Pulmonary artery endothelial cell (primary cell): ENCODE results near the gene LARP1. TPM values are rescaled to one million over a fixed set of nuclear protein-coding genes. Genes with fewer than 3 reads are reported as not detected.

Experiments
- DNase-seq: peaks from one replicate; pipeline ENCODE4 v3.0.0-alpha.2; 2011; ENCODE audit warnings: low read depth, low spot score
- total RNA-seq: library from RNA; depleted of rRNA; stranded (reverse); fragments of >200 nt; gene quantifications from 2 replicates; pipeline ENCODE4 v1.2.3, GENCODE V29; 2014

Gene LARP1
- total RNA-seq, 1 donor from 2014 or later: 54.3 TPM

DNA sequence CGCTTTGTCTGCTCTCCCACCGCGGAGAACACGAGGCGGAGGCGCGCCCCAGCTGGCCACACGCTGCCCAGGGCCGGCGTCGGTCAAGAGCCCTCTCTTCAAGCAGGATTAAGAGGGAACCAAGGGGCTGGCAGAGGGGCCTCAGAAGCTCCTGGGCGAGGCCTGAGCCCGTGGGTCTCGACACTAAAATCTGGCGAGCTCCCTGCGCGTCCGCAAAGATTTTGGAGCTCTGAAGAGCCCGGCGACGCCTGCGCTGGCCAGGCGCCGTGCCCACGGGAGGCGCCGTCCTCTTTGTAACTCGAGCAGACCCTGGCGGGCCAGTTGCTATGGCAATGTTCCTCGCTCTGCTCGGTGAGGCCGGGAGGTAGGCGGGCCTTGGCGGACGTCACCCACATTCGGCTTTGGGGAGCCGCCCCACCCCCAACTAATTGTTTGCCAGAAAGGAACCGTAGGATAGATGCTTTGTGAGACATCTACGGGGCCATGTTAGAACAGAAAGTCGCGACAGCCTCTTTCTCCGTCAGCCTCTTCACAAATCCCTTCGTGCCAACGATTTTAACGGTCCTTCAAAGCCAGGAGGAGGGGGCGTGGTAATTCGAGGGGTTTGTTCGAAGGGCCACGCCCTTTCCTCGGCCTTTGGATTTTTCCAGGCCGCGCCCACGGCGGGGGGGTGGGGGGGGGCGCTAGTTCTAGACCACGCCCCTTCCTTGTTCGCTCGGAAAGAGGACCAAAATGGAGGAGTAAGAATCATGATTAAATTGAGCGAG lies 102.5 kb downstream of the LARP1 start:
- peak; percentile 84 for DNase-seq

DNA sequence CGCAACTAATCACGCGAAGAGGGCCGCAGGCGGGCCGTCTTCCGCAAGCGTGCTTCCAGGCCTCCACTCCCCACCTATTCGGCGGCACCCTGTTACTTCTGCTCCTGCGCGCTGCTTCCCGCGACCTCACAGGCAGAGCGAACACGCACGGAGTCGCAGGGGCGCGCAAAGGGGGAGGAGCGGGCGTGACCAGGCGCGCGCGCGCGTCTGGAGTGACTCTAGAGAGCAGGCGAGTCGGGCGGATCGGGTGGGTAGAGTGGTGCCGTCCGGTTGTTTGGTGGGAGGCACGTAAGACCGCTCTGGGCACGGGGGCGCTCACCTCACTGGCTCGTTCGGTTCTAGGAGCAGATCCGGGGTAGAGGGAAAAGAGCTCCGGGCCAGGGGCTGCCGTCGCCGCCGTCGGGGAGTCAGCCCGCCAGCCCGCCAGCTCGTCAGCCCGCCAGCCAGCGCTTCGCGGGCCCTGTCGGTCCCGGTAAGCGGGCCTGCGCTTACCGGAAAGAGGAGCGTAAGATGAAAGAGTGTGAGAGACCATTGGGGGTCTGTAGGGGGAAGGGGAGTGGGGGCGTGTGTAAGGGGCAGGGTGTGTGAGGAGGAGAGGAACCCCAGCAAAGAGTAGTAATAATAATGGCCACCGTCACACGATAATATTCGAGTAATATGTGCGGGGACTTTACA lies 103.3 kb downstream of the LARP1 start, which contains the start of gene CNOT8:
CNOT8 (plus strand) TSS at position 331 of the 675 bp plus-strand sequence. CDS start 4,652 bp downstream, outside the sequence.
- peak; percentile 97 for DNase-seq

DNA sequence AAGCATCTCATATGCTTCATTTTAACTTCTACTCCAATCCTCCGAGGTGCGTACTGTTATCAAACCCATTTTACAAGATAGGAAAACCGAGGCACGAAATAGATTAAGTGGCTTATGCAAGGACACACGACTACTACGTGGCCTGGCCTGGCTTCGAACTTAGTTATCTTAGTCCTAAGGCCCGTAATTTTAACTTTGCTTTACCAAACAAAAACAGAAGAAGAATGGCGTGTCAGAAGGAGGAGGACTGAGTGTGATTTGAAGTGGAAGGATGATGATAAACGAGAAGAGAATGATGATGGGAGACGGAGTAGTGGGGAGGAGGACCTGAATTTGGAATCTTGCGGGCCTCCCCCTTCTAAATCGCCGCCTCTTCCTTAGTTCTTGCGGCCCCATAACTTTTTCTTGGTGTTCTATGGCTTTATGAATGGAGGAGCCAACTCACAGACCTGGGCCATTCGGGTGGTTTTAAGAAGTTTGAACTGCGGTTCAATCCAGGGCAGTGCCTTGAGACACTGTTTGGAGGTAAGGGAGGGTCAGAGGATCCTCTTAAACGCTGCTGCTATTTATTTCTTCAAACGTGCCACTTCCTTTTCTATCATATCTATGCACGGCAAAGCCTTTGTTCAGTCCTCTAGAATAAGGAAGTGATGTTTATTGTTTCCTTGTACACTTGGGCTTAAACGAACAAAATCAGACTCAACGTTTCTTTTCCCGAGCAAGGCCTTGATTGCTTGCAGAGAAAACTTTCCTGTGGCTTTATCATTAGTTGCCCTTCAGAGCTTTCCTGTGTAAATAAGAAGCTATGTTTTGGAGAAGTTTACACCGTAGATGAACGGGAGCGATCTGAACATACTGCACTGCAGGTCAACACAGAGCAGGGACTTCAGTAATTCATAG lies 104.0 kb downstream of the LARP1 start:
- DNase-seq: no peak

DNA sequence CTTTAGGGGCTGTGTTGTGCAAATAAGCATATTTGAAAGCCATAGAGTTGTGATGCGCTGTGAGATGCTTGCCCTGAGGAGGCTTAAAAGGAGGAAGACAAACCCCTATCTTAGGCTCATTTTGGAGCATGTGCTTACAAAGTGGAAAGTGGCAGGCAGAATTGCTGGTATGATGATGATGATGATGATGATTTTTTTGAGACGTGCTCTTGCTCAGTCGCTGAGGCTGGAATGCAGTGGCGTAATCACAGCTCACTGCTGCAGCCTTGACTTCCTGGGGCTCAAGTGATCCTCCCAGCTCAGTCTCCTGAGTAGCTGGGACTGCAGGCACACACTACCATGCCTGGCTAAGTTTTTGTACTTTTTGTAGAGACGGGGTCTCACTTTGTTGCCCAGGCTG lies 104.9 kb downstream of the LARP1 start:
- no peak for DNase-seq

DNA sequence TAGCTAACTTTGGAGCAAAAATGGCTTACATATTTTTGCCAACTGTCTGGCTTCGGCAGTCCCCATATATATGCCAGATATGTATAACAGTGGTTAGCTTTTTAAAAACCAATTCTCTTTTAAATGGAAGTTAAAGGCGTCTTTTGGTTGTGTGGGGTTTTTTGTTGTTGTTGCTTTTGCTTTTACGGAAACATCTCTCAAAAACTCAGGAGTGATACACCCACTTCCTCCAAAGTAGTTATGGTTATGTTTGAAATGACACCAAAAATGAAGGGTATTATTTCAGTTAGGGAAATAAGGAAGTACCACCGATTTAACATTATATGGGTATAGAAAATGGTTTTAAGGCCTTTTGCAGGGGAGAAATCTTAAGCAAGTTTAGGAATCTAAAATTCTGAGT lies 105.6 kb downstream of the LARP1 start:
- DNase-seq: no peak

DNA sequence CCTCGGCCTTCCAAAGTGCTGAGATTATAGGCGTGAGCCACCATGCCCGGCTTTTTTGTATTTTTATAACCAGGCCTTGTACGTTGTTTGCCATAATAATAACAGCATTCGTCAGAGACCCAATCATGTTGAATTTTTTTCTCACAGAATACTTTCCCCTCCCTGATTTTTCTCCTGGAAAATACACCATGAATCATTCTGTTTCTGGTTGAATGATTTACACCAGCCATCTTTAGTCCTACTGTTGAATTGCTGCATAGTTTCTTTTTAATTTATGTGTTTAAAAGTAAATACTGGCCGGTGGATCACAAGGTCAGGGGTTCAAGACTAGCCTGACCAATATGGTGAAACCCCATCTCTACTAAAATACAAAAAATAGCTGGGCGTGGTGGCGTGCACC lies 106.8 kb downstream of the LARP1 start:
- no peak for DNase-seq

DNA sequence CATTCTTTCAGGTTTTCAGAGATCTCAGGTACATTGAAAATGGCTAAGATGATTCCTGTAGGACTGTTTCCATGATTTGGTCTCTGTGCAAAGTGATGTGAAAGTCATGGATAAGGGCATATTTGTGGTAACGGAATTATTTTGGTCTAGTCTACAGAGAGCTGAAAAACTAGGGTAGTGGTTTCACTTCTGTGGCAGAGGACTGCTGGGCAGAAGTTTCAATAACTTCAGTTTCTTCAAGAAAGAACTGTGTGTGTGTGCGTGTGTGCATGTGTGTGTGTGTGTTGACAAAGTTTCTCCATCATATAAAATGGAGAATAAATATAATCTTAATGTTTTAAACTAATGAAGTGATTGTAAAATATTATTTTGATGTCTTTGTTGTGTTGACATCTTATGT lies 107.6 kb downstream of the LARP1 start:
- DNase-seq: no peak

DNA sequence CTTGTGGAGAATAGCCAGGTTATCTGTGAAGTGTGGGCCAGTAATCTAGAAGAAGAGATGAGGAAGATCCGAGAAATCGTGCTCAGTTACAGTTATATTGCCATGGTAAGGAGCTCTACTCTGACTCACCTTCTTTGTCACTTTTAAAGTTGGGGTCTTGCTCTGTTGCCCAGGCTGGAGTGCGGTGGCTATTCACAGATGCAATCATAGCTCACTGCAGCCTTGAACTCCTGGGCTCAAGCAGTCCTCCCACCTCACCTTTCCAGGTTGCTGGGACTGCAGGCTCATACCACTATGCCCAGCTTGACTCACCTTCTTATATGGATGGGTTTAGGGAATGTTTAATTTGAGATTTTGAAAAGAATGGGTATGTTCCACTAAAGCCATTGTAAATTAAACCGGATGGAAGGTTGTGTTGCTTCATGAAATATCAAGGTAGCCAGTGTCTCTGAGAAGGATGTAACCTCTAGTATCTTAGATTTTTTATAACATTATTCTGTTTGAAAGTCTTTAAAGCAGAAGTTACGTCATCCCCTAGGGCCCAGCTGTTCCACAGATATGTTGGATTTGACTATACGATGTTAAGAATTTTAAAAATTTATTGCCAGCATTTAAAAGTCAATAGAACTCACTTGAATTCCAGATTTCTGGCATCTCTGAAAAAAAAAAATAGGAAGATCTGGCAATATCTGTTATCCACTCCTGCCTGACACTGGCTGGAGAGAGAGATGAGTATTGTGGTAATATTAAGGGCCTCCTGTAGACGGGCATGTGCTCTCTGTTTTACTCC lies 108.3 kb downstream of the LARP1 start:
- DNase-seq: no peak

DNA sequence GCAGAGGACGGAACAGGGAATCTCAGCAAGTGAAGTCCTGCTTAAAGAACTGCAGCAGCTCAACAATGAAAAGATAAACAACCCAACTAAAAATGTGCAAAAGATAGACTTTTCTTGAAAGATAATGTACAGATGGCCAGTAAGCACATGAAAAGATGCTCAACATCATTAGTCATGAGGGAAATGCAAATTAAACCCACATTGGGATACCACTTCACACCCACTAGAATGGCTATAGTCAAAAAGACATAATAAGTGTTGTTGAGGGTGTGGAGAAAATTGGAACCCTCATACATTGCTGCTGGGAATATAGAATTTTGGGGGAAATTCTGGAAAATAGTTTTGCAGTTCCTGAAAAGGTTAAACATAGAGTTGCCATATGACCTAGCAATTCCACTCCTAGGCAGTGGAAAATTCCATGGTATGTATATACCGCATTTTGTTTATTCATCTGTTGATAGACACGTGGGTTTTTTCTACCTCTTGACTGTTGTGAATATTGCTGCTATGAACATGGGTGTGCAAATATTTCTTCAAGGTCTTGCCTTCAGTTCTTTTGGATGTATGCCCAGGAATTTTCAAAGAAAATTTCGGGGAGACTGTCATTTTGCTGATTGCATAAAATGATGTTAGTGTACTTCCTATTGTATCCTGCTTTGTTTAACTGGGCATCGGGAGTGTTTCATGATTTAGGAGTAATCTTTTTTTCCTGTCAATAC lies 110.4 kb downstream of the LARP1 start:
- no peak for DNase-seq

DNA sequence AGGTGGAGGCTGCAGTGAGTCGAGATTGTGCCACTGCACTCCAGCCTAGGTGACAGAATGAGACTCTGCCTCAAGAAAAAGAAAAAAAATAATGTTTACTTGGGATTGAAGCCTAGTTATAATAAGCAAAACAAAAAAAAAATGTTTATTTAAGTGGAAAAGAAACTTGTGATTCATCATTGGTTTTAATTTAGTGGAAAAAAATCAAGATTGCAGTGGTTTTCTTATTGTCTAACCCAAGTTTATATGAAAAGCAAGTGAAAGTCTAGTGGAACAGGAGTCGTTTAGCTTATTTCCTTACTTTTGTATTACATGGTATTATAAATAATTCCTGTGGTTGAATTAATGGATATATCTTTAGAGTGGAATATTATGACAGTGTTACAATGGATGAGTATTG lies 111.7 kb downstream of the LARP1 start:
- no peak for DNase-seq

Other genes starting within 250 kb of the LARP1 start
- gene FAXDC2, start 95.2 kb downstream of the LARP1 start, total RNA-seq: 1.5 and 5.0 TPM in 2 replicates
- 74.1 and 81.6 TPM in 2 replicates for gene CNOT8, start 103.2 kb downstream of the LARP1 start, total RNA-seq
- 21.5 and 38.3 TPM in 2 replicates for gene GEMIN5, start 182.8 kb downstream of the LARP1 start, total RNA-seq
- gene MRPL22, start 185.7 kb downstream of the LARP1 start, total RNA-seq: 54.3 and 62.6 TPM in 2 replicates